Measurements from ENCODE around the gene CBX1. TPM values are rescaled to one million over a fixed set of nuclear protein-coding genes. Genes with fewer than 3 reads are reported as not detected.

The CBX1 gene
- total and polyA plus RNA-seq, 2 of the 4 experiments (the other 2 are of a cell fraction) = 35.0 to 54.9 TPM

- Histone ChIP-seq H3K56ac (ENCODE audit: extremely low read depth, insufficient read depth, low read length) (no peak overlapping the region), H4K91ac (ENCODE audit: insufficient read depth, low read depth, low read length) (no peak overlapping the region), H2BK15ac (ENCODE audit: low read depth, low read length) (no peak overlapping the region), H3K4ac (ENCODE audit: low read depth, low read length) (no peak overlapping the region), H3K36me3 (ENCODE audit: control insufficient read depth, insufficient read depth, low read length) (peaks cover 7% of the 10 kb centered on the region), H2BK120ac (ENCODE audit: low read depth, low read length) (no peak overlapping the region), H3K14ac (replicated peaks; ENCODE audit: low read depth, low read length) (no peak overlapping the region), H3K79me1 (ENCODE audit: low read depth in 1 of 2, low read length in 2 of 2) (peaks cover 3 to 52% of the 10 kb centered on the region in 2 experiments; a peak in 2 of 4 replicates), H2BK20ac (ENCODE audit: low read depth, low read length) (no peak overlapping the region), H4K20me1 (ENCODE audit: insufficient read depth, low read length) (peaks cover 65% of the 10 kb centered on the region), H3K23ac (ENCODE audit: low read depth, low read length) (no peak overlapping the region), H3K18ac (ENCODE audit: low read depth, low read length) (no peak overlapping the region), H2AFZ (replicated peaks; ENCODE audit: low read length, poor library complexity) (no peak overlapping the region), H4K8ac (ENCODE audit: low read depth in 2 of 2, low read length in 2 of 2) (no peak overlapping the region), H4K5ac (ENCODE audit: low read depth, low read length) (no peak overlapping the region), H3K9me1 (ENCODE audit: insufficient read depth, low read length) (no peaks in the 10 kb centered on the region), H3K4me2 (ENCODE audit: low read depth, low read length) (no peak overlapping the region), H3K9me3 (ENCODE audit: control insufficient read depth, insufficient read depth, low read length) (no peaks in the 10 kb centered on the region), H3K4me3 (ENCODE audit: insufficient read depth, low read depth, low read length) (no peak overlapping the region), H2BK5ac (ENCODE audit: low read depth, low read length, poor library complexity, severe bottlenecking) (no peak overlapping the region), H3K27ac (ENCODE audit: insufficient read depth, low read length) (no peak overlapping the region), H3K4me1 (ENCODE audit: control insufficient read depth, insufficient read depth, low read length) (peaks cover 2% of the 10 kb centered on the region; the same call in 1 of the 2 replicates), H2AK5ac (ENCODE audit: low read depth, low read length) (no peak overlapping the region), H3K27me3 (ENCODE audit: control insufficient read depth, insufficient read depth, low read length) (no peaks in the 10 kb centered on the region), H3K9ac (ENCODE audit: low read depth, low read length) (no peak overlapping the region), H2AK9ac (replicated peaks; ENCODE audit: low read depth, low read length, poor library complexity) (no peak overlapping the region)
- ATAC-seq (ENCODE audit: low read depth) (no peak), DNase-seq (no peak)
- intact Hi-C loops (cut with micrococcal nuclease) (no loop called here), dilution Hi-C loops (cut with HindIII; ENCODE audit: low sequenced_read_pairs, unreplicated experiment) (no loop called here), in situ Hi-C loops (cut with MboI; ENCODE audit: low sequenced_read_pairs) (no loop called here)
- no CpG with 5 or more reads among the region's 4 CpGs for WGBS, 2 experiments (ENCODE audit: extremely low coverage in 2 of 2, insufficient read length in 1 of 2)
- TF ChIP-seq MAFK (IDR thresholded peaks at IDR 0.05; ENCODE audit: low read depth, low read length) (no peak), FOS (IDR thresholded peaks at IDR 0.05; ENCODE audit: low read depth, low read length) (no peak), USF2 (IDR thresholded peaks at IDR 0.05; ENCODE audit: low read depth, low read length) (no peak), CEBPB (IDR thresholded peaks at IDR 0.05; ENCODE audit: low read depth, low read length) (no peak)
- ChIA-PET CTCF (no interaction called here), POLR2A (ENCODE audit: unreplicated experiment) (no interaction called here)
- no TSS peak for BruUV-seq (replicated peaks)
Measured at GRCh38 chr17:48095611-48096010, 5.7 kb downstream of the CBX1 start.
